PFSK-1 (cell line): ENCODE measurements around the gene LYRM2.

ENCODE experiments used
- FOXP2 ChIP-seq: optimal IDR thresholded peaks from 2 replicates; pipeline ENCODE3; 2011; ENCODE audit warnings: borderline replicate concordance, control low read depth, inconsistent platforms; ENCODE audit not compliant: insufficient read depth; ENCODE audit errors: extremely low read length, extremely low read depth
- POLR2AphosphoS5 ChIP-seq: IDR thresholded peaks from 2 replicates; pipeline ENCODE4 v1.6.1; 2012; ENCODE audit warnings: low read depth, mild to moderate bottlenecking, control low read depth, low read length, moderate library complexity
- SIN3A ChIP-seq: IDR thresholded peaks from 2 replicates; pipeline ENCODE4 v1.6.1; 2012; ENCODE audit warnings: mild to moderate bottlenecking, low read length, moderate library complexity, borderline replicate concordance; ENCODE audit not compliant: insufficient read depth
- TAF1 ChIP-seq: IDR thresholded peaks from 2 replicates; pipeline ENCODE4 v1.6.1; 2012; ENCODE audit warnings: low read length, control low read depth, borderline replicate concordance; ENCODE audit not compliant: insufficient read depth
- TF ChIP-seq, protein P1 (sequence below), 2 experiments: IDR thresholded peaks; 2 replicates each; pipeline versions ENCODE4 v1.6.1 to v1.8.0; 2011 to 2012; ENCODE audit warnings: low read depth in 2 of 2, low read length in 2 of 2, control low read depth in 1 of 2, inconsistent platforms in 1 of 2, mild to moderate bottlenecking in 1 of 2, moderate library complexity in 1 of 2; ENCODE audit not compliant: insufficient read depth in 1 of 2

DNA sequence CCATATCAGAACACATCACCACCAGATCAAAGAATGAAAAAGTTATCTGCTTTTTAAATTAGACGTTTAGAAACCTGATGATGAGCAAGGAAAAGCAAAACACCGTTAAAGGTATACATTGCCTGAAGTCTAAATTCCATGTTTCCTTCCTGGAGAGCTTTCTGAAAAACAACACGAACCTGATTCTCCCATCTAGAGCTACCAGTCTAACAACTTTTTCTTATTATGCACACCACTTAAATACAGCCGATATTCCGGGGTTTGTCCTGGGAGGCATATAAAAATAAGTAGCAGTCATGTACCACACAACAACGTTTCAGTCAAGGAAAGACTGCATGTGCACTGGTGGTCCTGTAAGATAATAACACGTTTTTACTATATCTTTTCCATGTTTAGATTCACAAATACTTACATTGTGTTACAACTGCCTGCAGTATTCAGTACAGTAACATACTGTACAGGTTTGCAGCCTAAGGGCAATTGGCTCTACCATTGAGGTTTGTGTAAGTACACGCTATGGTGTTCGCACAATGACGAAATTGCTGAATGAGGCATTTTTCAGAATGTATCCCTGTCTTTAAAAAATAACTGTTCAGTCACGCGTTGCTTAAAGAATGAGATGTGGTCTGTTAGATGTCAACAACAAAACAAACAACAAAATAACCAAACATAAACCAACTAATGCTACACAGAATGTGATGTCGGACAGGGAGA, 19.1 kb upstream of the LYRM2 start:
- no peak for TF ChIP-seq POLR2AphosphoS5
- TF ChIP-seq FOXP2 = no peak
- TF ChIP-seq, protein P1, sequence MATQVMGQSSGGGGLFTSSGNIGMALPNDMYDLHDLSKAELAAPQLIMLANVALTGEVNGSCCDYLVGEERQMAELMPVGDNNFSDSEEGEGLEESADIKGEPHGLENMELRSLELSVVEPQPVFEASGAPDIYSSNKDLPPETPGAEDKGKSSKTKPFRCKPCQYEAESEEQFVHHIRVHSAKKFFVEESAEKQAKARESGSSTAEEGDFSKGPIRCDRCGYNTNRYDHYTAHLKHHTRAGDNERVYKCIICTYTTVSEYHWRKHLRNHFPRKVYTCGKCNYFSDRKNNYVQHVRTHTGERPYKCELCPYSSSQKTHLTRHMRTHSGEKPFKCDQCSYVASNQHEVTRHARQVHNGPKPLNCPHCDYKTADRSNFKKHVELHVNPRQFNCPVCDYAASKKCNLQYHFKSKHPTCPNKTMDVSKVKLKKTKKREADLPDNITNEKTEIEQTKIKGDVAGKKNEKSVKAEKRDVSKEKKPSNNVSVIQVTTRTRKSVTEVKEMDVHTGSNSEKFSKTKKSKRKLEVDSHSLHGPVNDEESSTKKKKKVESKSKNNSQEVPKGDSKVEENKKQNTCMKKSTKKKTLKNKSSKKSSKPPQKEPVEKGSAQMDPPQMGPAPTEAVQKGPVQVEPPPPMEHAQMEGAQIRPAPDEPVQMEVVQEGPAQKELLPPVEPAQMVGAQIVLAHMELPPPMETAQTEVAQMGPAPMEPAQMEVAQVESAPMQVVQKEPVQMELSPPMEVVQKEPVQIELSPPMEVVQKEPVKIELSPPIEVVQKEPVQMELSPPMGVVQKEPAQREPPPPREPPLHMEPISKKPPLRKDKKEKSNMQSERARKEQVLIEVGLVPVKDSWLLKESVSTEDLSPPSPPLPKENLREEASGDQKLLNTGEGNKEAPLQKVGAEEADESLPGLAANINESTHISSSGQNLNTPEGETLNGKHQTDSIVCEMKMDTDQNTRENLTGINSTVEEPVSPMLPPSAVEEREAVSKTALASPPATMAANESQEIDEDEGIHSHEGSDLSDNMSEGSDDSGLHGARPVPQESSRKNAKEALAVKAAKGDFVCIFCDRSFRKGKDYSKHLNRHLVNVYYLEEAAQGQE (IDR thresholded peaks at IDR 0.05; ENCODE audit: insufficient read depth in 1 of 2, low read depth in 2 of 2, low read length in 2 of 2) = no peak
- TF ChIP-seq TAF1 = no peak
- TF ChIP-seq SIN3A = no peak
